GM10248 (cell line): ENCODE measurements around the gene NAP1L5.

Source experiments
- CTCF ChIA-PET: fragments of 300-600 bp; sonication (Branson Sonifier 250); formaldehyde crosslinking; extraction: SDS; loops from one replicate; lab custom pipeline; 2021; ENCODE audit warnings: antibody characterized with exemption; lab: Yijun Ruan, JAX
- POLR2A ChIA-PET: fragments of 350-650 bp; sonication (Branson Sonifier 250); formaldehyde crosslinking; extraction: SDS; loops from one replicate; lab custom pipeline; 2020; ENCODE audit warnings: antibody characterized with exemption; lab: Yijun Ruan, JAX
- DNase-seq: peaks from one replicate; pipeline ENCODE4 v3.0.0; 2012; ENCODE audit errors: extremely low spot score
- TF ChIP-seq, protein P1 (sequence below): IDR thresholded peaks from 2 replicates; pipeline ENCODE4 v1.5.1; 2012; ENCODE audit warnings: mild to moderate bottlenecking, low read depth; ENCODE audit errors: extremely low read depth, missing control alignments, control extremely low read depth

The NAP1L5 gene

GRCh38 chr4:88743696-88744095 is 46.1 kb upstream of the NAP1L5 start:
- TF ChIP-seq, protein P1, sequence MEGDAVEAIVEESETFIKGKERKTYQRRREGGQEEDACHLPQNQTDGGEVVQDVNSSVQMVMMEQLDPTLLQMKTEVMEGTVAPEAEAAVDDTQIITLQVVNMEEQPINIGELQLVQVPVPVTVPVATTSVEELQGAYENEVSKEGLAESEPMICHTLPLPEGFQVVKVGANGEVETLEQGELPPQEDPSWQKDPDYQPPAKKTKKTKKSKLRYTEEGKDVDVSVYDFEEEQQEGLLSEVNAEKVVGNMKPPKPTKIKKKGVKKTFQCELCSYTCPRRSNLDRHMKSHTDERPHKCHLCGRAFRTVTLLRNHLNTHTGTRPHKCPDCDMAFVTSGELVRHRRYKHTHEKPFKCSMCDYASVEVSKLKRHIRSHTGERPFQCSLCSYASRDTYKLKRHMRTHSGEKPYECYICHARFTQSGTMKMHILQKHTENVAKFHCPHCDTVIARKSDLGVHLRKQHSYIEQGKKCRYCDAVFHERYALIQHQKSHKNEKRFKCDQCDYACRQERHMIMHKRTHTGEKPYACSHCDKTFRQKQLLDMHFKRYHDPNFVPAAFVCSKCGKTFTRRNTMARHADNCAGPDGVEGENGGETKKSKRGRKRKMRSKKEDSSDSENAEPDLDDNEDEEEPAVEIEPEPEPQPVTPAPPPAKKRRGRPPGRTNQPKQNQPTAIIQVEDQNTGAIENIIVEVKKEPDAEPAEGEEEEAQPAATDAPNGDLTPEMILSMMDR, result no peak
- ChIA-PET CTCF (interaction anchor here (1.0 to 1.3 kb wide), 3 partner anchors 13 to 204 kb away, joined by 3 to 4 read pairs (median 3); no protein-coding TSS in a partner anchor), POLR2A (no interaction called here)
- DNase-seq, result no peak

DNA sequence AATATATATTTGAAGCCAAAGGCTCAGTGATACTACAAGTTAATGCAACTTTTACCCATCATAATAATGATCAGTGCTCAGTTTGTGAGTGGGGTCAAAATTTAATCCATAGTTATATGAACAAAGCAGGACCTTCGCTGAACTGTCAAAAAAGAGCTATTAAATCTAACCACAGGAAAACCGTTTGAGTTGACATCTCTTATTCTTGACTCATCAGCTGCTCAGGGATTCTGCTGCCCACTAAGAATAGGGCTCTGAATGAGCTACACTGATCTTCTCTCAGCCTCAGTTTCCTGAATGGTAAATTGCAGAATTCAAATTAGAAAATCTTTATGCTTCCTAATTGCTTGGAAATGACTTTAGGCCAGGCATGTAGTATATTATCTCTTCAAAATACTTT is 44.9 kb upstream of the NAP1L5 start:
- ChIA-PET POLR2A (no interaction called here), CTCF (interaction anchor here (1.1 to 1.3 kb wide), 3 partner anchors 12 to 203 kb away, joined by 3 to 4 read pairs (median 4); no protein-coding TSS in a partner anchor)
- TF ChIP-seq, protein P1, result no peak
- DNase-seq, result no peak

DNA sequence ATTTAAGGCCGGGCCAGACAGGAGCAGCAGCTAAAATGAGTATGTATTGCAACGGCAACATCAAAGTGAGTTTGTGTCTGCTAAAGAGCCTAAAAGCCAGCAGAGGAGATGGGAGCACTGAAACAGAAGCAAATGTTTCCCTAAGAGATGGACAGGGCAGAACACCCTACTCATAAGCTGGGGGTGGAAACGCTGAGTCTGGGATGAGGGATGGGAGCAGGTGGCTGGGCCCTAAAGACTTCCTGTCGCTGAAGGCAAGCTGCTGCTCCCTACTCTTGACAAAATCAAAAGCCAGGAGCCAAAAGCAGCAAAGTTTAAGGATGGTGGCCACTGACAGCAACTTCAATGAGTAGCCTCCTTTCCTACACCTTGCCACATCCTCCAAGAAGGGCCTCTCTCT is 40.6 kb upstream of the NAP1L5 start:
- POLR2A ChIA-PET, result no interaction called here
- no peak for DNase-seq
- CTCF ChIA-PET, result interaction anchor here (1.4 to 2.2 kb wide), 3 partner anchors 8 to 199 kb away, joined by 3 to 8 read pairs (median 5); no protein-coding TSS in a partner anchor
- TF ChIP-seq, protein P1, result no peak

GRCh38 chr4:88737307-88737941 is 39.8 kb upstream of the NAP1L5 start:
- CTCF ChIA-PET, result interaction anchor here (1.4 to 2.2 kb wide), 3 partner anchors 9 to 198 kb away, joined by 3 to 8 read pairs (median 5); no protein-coding TSS in a partner anchor
- DNase-seq, result peak; percentile 29
- POLR2A ChIA-PET, result no interaction called here
- TF ChIP-seq, protein P1, result no peak

DNA sequence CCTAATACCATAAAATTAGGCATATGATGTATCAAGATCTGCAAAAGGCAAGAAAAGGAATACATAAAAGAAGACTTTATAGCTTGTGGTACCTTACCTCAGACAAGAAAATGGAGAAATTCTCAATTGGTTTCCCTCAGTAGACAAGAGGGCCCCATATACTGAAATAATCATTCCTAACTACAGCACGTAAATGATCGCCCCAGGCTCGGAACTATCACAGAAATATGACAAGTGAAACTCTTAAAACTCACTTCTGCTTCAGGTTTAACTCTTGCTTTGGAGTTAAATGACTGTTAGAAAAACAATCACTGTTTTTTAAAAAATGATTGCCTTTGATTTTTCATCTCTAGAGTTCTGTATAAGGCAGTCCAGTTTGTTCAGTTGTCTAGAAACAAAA is 38.6 kb upstream of the NAP1L5 start:
- POLR2A ChIA-PET, result no interaction called here
- TF ChIP-seq, protein P1, result no peak
- CTCF ChIA-PET, result interaction anchor here (1.0 to 2.2 kb wide), 2 partner anchors 10 to 15 kb away, joined by 3 to 8 read pairs; no protein-coding TSS in a partner anchor
- no peak for DNase-seq

DNA sequence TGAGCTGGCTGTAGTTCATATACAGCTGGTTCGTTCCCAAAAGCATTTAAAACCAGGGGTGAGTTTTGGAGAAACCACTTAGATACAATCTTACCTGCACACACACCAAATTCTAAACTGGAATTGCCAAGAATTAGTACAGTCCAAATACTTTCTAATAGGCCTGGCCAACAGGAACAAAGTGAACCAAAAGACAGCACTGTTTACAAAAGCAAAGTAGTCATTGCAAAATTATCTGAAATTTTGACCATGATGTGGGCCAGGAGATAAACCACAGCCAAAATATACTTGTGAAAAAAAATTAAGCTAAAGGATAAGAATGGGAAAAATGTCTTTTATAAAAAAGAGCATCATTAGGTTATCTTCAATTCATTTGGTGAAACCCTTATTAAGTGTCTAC is 37.9 kb upstream of the NAP1L5 start:
- ChIA-PET CTCF (interaction anchor here (1.0 kb wide), 1 partner anchor 14 kb away, joined by 3 read pairs; no protein-coding TSS in a partner anchor), POLR2A (no interaction called here)
- TF ChIP-seq, protein P1, result no peak
- DNase-seq, result no peak
